GM12878 (cell line): ENCODE data around the gene GBGT1. TPM values are rescaled to one million over a fixed set of nuclear protein-coding genes. Genes with fewer than 3 reads are reported as not detected.

Experiments used
- ATAC-seq: fragments of 200-7000 bp; cut with Tn5 transposase; 3 replicates; pipeline ENCODE4 v1.9.1; 2020; ENCODE audit warnings: mild to moderate bottlenecking, moderate library complexity
- BruUV-seq: library from RNA; stranded (reverse); fragments of 400-500 nt; replicated peaks from 2 replicates; lab custom pipeline; 2021; lab: Mats Ljungman, UMichigan
- CTCF ChIA-PET: fragments of 300-600 bp; sonication (Branson Sonifier 250); formaldehyde crosslinking; extraction: SDS; loops from one replicate; lab custom pipeline; 2021; ENCODE audit warnings: inconsistent platforms; lab: Yijun Ruan, JAX
- POLR2A ChIA-PET: fragments of 350-600 bp; formaldehyde crosslinking; extraction: SDS; loops from one replicate; lab custom pipeline; 2021; ENCODE audit warnings: inconsistent platforms; lab: Charles Lee
- RAD21 ChIA-PET: fragments of 300-600 bp; sonication (Branson Sonifier 250); formaldehyde crosslinking; loops from one replicate; lab custom pipeline; 2023; ENCODE audit warnings: antibody characterized with exemption; ENCODE audit not compliant: unreplicated experiment; lab: Charles Lee
- SMC1A ChIA-PET: fragments of 300-600 bp; sonication (Branson Sonifier 250); formaldehyde crosslinking; loops from one replicate; lab custom pipeline; 2023; ENCODE audit not compliant: unreplicated experiment, uncharacterized antibody; lab: Charles Lee
- DNase-seq: peaks from one replicate; pipeline ENCODE4 v3.0.0-alpha.2; 2011; ENCODE audit warnings: low read depth, low spot score
- FAIRE-seq: peaks from 3 replicates; lab custom pipeline; 2011; peaks lifted over from hg19 to GRCh38; lab: Jason Lieb, UNC
- H2AFZ ChIP-seq: 2 replicates; pipeline ENCODE4 v1.6.0; 2011; ENCODE audit warnings: low read depth, low read length, control low read depth; ENCODE audit not compliant: control insufficient read depth
- H3K27ac ChIP-seq: 2 replicates; pipeline ENCODE4 v1.5.1; 2011; ENCODE audit warnings: control low read depth; ENCODE audit not compliant: control insufficient read depth, insufficient read depth
- H3K27me3 ChIP-seq, 2 experiments: replicated peaks in 1 of 2; 2 replicates each; pipeline versions ENCODE4 v1.6.0 to v1.6.1; 2011; ENCODE audit warnings: low read length in 1 of 2; ENCODE audit not compliant: control insufficient read depth in 2 of 2, insufficient read depth in 2 of 2
- H3K36me3 ChIP-seq, 2 experiments: 2 replicates each; pipeline ENCODE4 v1.5.1; 2011; ENCODE audit warnings: low read length in 1 of 2; ENCODE audit not compliant: control insufficient read depth in 2 of 2, insufficient read depth in 2 of 2
- H3K4me1 ChIP-seq: 2 replicates; pipeline ENCODE4 v1.6.1; 2011; ENCODE audit warnings: mild to moderate bottlenecking, low read length, moderate library complexity, mixed read lengths; ENCODE audit not compliant: control insufficient read depth, insufficient read depth
- H3K4me2 ChIP-seq: 2 replicates; pipeline ENCODE4 v1.6.0; 2011; ENCODE audit warnings: control low read depth; ENCODE audit not compliant: control insufficient read depth, insufficient read depth
- H3K4me3 ChIP-seq: fragments of 200-600 bp; sonication (generic); 2 replicates; pipeline ENCODE4 v1.5.1; 2016
- H3K79me2 ChIP-seq: 2 replicates; pipeline ENCODE4 v1.6.0; 2011; ENCODE audit warnings: low read length; ENCODE audit not compliant: control insufficient read depth, insufficient read depth
- H3K9ac ChIP-seq: 2 replicates; pipeline ENCODE4 v1.8.0; 2011; ENCODE audit warnings: low read length, control low read depth, mixed read lengths; ENCODE audit not compliant: control insufficient read depth, insufficient read depth
- H3K9me3 ChIP-seq: replicated peaks from 3 replicates; pipeline ENCODE4 v1.5.1; 2011; ENCODE audit warnings: mild to moderate bottlenecking, low read length; ENCODE audit not compliant: control insufficient read depth, insufficient read depth
- H4K20me1 ChIP-seq: 2 replicates; pipeline ENCODE4 v1.6.0; 2011; ENCODE audit not compliant: control insufficient read depth, insufficient read depth
- ELK1 ChIP-seq: IDR thresholded peaks from 2 replicates; pipeline ENCODE4 v1.6.1; 2012; ENCODE audit warnings: low read depth, low read length, improper control_type of control experiment
- HDGF ChIP-seq: fragments of 450-650 bp; IDR thresholded peaks from 2 replicates; pipeline ENCODE4 v1.6.1; 2016; ENCODE audit warnings: antibody characterized with exemption
- MEF2A ChIP-seq: IDR thresholded peaks from 2 replicates; pipeline ENCODE4 v1.6.1; 2011; ENCODE audit warnings: low read depth, mild to moderate bottlenecking, low read length, moderate library complexity; ENCODE audit not compliant: insufficient read depth
- MTA2 ChIP-seq: fragments of 450-650 bp; IDR thresholded peaks from 2 replicates; pipeline ENCODE4 v1.6.1; 2016; ENCODE audit warnings: low read depth, mild to moderate bottlenecking, moderate library complexity
- POLR2AphosphoS5 ChIP-seq: IDR thresholded peaks from 2 replicates; pipeline ENCODE4 v1.6.1; 2011; ENCODE audit warnings: mild to moderate bottlenecking, low read length, inconsistent platforms
- PRDM15 ChIP-seq: fragments of 450-650 bp; formaldehyde crosslinking; IDR thresholded peaks from 2 replicates; pipeline ENCODE4 v1.4.0; 2020; ENCODE audit warnings: mild to moderate bottlenecking, moderate library complexity
- ZBTB33 ChIP-seq: fragments of 450-650 bp; IDR thresholded peaks from 2 replicates; pipeline ENCODE4 v1.6.1; 2017; ENCODE audit warnings: mild to moderate bottlenecking
- WGBS: methylation state at CpG from one replicate; pipeline ENCODE4 v1.1.6; 2016; ENCODE audit warnings: low lambda C conversion rate; ENCODE audit not compliant: insufficient replicate concordance, insufficient coverage; ENCODE audit errors: missing lambda C conversion rate; 5-methylcytosine and 5-hydroxymethylcytosine counted together
- in situ Hi-C: fragments of 300-500 bp; cut with MboI; formaldehyde crosslinking; loops from 9 replicates; pipeline ENCODE4 v1.14.3; 2018; ENCODE audit warnings: mixed read lengths
- intact Hi-C: fragments of 100-400 bp; cut with micrococcal nuclease; formaldehyde crosslinking; loops from one replicate; pipeline ENCODE4 v1.14.2; 2022; ENCODE audit not compliant: unreplicated experiment
- polyA plus RNA-seq, 11 experiments: library from polyadenylated mRNA; depleted of rRNA in 4 of 11; unstranded in 6 of 11; stranded (reverse) in 5 of 11; fragments of >200 nt; fragmentation: Nextera tagmentation in 4 of 11; fragmentation: Illumina TruSeq in 1 of 11; extraction: Ambion mirVana in 4 of 11; extraction: Trizol in 1 of 11; gene quantifications; 1 replicate in 1 of 11; 2 replicates in 10 of 11; pipeline versions ENCODE4 v1.2.1 to v1.2.3, GENCODE V29; 2011 to 2016; ENCODE audit warnings: inconsistent platforms in 2 of 11, missing spikeins in 2 of 11, low read depth in 1 of 11
- total RNA-seq, 4 experiments: library from RNA; depleted of rRNA in 3 of 4; stranded (reverse); fragments of >200 nt in 3 of 4; fragmentation: Illumina TruSeq in 1 of 4; extraction: Trizol in 1 of 4; gene quantifications; 2 replicates each; pipeline versions ENCODE4 v1.2.1 to v1.2.3, GENCODE V29; 2013 to 2021

Gene GBGT1
- total and polyA plus RNA-seq, 10 of the 15 experiments (the other 5 are each of a cell fraction or from before 2014, with no cell fraction given), result 0.08 to 1.9 (median 0.49) TPM

- TF ChIP-seq ELK1 (no peak), POLR2AphosphoS5 (0 out of 2 replicates have a peak, but pooled peaks have one; percentile 10)
- Histone ChIP-seq H3K79me2 (peaks cover 57% of the 10 kb centered on the region), H3K27me3 (no peaks in the 10 kb centered on the region), H3K9ac (no peak overlapping the region; the same call in 1 of the 2 replicates), H3K4me3 (peak overlapping the region; percentile 91; the same call in 1 of the 2 replicates), H3K36me3 (no peaks in the 10 kb centered on the region), H3K4me2 (peak overlapping the region; percentile 82), H4K20me1 (no peaks in the 10 kb centered on the region; the same call in 1 of the 2 replicates), H3K4me1 (peaks cover 55% of the 10 kb centered on the region), H2AFZ (no peak overlapping the region), H3K9me3 (no peaks in the 10 kb centered on the region), H3K27ac (no peak overlapping the region)
- RAD21 ChIA-PET, result interaction anchor here (14.4 kb wide), 1 partner anchor 27 kb away, joined by 219 read pairs; no protein-coding TSS in a partner anchor
- in situ Hi-C loops (no loop called here), intact Hi-C loops (no loop called here)
- POLR2A ChIA-PET, result interaction anchor here (0.6 to 7.3 kb wide), 5 partner anchors 10 to 94 kb away, joined by 4 to 66 read pairs (median 6); no protein-coding TSS in a partner anchor
- ATAC-seq (no peak), FAIRE-seq (no peak), DNase-seq (no peak)
- no TSS peak for BruUV-seq
- CTCF ChIA-PET, result interaction anchor here (0.6 to 22.5 kb wide), 7 partner anchors 13 to 97 kb away, joined by 3 to 401 read pairs (median 4); no protein-coding TSS in a partner anchor
- 79% methylated on average over 16 of the region's 21 CpGs for WGBS
- SMC1A ChIA-PET, result interaction anchor here (1.1 to 2.5 kb wide), 3 partner anchors 14 to 26 kb away, joined by 4 to 15 read pairs (median 11); no protein-coding TSS in a partner anchor
Measured at GRCh38 chr9:133119103-133119845, 44.4 kb downstream of the GBGT1 start.

GRCh38 chr9:133118568-133118967 is 45.1 kb downstream of the GBGT1 start:
- Histone ChIP-seq H3K27ac (no peak overlapping the region), H3K4me2 (no peak overlapping the region), H3K9ac (no peak overlapping the region), H3K79me2 (peaks cover 60% of the 10 kb centered on the region), H4K20me1 (no peaks in the 10 kb centered on the region; the same call in 1 of the 2 replicates), H3K36me3 (no peaks in the 10 kb centered on the region), H2AFZ (no peak overlapping the region), H3K9me3 (no peaks in the 10 kb centered on the region), H3K4me3 (no peak overlapping the region), H3K27me3 (no peaks in the 10 kb centered on the region), H3K4me1 (peaks cover 62% of the 10 kb centered on the region)
- no peak for FAIRE-seq
- BruUV-seq, result no TSS peak
- DNase-seq, result no peak
- ChIA-PET RAD21 (interaction anchor here (1.0 to 14.4 kb wide), 3 partner anchors 12 to 27 kb away, joined by 3 to 219 read pairs (median 3); no protein-coding TSS in a partner anchor), CTCF (interaction anchor here (0.6 to 22.5 kb wide), 9 partner anchors 10 to 97 kb away, joined by 3 to 401 read pairs (median 4); no protein-coding TSS in a partner anchor), POLR2A (interaction anchor here (0.6 to 7.3 kb wide), 7 partner anchors 9 to 31 kb away, joined by 3 to 66 read pairs (median 4); no protein-coding TSS in a partner anchor), SMC1A (interaction anchor here (1.0 to 2.5 kb wide), 4 partner anchors 15 to 30 kb away, joined by 3 to 15 read pairs (median 8); no protein-coding TSS in a partner anchor)
- ATAC-seq, result no peak
- in situ Hi-C loops, result no loop called here
- intact Hi-C loops, result no loop called here
- 81% methylated on average over 3 of the region's 3 CpGs for WGBS
- TF ChIP-seq PRDM15 (CRISPR knock-in tag) (no peak), HDGF (no peak), MEF2A (no peak), ZBTB33 (no peak), MTA2 (no peak)
